GM18508 (cell line): ENCODE results near the gene SEMA5B.

ENCODE experiments used
- ATAC-seq: cut with Tn5 transposase; IDR thresholded peaks from one replicate; pipeline ENCODE4 v1.9.1; 2021; ENCODE audit warnings: moderate number of reproducible peaks; ENCODE audit not compliant: insufficient read depth, unreplicated experiment

SEMA5B gene

DNA sequence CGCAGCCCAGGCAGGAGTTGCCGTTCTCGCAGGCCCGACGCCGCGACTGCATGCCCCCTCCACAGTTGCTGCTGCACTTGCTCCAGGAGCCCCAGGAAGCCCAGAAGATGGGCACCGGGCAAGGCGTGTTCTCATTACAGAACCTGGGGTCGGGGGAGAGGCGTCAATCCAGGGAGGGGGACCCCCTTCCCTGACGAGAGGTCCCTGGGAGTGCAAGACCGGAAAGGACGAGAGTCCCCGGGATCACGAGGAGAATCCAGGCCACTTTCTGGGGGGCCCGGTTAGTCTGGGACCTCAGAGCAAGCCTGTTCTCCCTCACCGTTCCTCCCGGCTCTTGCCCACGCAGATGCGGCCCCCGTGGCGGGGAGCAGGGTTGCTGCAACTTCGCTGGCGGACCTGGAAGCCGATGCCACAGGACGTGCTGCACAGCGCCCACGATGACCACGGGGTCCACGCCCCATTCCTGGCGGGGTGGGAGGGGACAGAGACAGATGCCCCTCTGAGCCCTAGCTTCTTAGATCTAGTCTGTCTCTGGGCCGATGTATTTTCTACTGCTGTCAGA, 113.9 kb downstream of the SEMA5B start:
- ATAC-seq: no peak

DNA sequence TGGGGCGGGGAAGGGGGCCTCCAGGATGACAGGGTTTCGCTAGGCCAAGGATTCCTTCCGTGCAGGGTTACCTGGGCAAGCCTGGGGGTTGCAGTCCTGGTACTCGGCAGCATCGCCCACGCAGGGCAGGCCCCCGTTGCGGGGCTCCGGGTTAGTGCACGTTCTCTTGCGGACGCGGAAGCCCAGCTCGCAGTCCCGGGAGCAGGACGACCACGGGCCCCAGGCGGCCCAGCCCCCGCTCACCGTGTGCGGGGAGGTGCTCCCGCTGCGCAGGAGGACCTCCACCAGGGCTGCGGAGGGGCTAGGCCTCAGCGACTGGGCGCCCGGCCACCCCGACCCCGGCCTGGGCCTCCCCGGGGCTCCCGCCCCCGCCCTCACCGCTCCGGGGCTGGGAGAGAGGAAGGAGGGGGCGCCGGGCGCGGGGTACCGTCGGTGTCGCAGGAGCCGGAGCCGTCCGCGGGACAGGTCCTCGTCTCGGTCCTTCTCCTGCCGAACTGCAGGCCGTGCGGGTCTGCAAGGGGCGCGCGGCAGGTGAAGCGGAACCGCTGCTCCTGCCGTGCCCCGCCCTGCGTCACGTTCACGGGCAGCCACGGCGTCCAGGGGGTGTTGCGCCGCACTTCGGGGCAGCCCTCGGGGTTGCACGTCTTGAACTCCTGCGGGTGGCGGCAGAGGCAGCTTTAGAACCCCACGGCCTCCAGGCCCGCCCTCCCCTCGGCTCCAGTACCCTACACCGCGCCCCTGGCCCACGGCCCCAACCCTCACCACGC, 114.6 kb downstream of the SEMA5B start:
- no peak for ATAC-seq

DNA sequence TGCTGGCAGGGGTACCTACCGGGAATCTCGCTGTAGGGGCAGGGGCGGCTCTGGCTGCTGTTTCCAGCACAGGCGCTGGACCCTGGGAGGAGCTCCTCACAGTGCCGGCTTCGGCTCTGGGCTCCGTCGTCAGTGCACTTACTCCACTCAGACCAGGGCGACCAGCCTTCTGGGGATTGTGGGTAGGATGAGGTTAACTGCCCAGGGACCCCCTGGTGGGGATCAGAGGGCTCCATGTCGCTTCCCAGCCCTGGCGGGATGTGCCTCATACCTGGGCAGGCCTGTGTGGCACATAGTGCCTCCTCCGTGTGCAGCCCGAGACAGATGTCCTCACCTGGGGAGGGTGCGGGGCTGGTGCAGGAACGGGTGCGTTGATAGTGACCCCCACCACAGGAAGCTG, 115.7 kb downstream of the SEMA5B start:
- no peak for ATAC-seq

DNA sequence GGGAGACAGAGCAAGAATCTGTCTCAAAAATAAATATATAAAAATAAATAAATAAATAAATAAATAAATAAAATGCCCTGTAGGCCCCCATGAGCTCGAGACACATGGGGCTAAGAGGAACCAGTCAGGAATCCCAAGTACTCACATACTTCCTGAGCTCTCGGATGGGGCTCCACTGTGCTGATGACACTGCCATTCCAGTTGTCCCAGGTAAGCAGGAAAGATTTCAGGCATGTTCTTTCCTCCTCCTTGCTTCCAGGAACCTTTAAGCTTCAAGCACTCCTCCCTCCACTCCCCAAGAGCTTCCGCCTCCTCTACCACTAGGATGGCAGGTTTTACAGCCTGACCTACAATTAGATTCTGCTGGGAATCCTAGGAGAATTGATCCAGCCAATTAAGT, 119.3 kb downstream of the SEMA5B start:
- no peak for ATAC-seq

DNA sequence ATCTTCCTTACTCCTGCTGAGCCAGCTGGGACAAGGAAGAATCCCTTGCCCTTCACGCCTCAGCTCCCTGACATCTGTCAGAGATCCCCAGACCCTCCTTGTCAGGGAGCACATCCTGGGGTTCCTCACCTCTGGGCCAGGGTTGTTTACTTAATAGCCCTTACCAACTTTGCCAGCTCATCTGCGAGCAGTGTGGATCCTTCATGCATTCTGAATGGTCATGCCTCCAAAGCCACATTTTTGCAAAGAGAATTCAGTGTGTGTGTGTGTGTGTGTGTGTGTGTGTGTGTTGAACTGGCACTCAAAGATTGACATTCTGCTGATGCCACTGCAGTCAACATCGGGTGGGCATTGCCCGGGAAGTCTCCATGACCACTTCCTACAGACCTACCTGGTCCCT, 120.1 kb downstream of the SEMA5B start:
- no peak for ATAC-seq

DNA sequence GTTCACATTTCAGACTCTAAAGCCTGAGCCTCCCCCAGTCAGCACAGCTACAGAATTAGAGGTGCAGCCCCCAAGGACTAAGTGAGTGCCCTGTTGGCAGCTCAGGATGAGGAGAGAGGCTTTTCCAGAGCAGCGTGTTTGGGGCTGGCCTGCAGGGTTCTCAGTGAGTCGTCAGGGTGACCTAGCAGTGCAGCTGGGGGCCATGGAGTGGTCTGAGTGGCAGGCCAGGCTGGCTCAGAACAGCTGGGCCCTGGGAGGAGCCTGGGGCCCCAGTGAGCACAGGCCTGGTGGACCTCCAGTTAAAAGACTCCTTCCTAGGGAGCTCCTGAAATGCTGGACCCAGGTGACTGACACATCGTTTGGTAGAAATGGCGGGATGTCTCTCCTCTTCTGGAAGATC, 124.4 kb downstream of the SEMA5B start:
- no peak for ATAC-seq

DNA sequence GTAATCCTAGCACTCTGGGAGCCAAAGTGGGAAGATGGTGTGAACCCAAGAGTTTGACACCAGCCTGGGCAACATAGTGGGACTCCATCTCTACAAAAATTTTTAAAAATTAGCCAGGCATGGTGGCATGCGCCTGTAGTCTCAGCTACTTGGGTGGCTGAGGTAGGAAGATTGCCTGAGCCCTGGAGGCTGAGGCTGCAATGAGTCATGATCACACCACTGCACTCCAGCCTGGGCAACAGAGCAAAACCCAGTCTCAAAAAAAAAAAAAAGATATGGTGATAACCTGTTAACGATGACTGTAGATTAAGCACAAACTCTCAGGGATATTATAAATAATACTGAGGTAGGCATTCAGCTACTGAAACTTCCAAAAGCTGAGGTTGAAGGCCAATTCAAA, 125.2 kb downstream of the SEMA5B start:
- ATAC-seq: no peak

DNA sequence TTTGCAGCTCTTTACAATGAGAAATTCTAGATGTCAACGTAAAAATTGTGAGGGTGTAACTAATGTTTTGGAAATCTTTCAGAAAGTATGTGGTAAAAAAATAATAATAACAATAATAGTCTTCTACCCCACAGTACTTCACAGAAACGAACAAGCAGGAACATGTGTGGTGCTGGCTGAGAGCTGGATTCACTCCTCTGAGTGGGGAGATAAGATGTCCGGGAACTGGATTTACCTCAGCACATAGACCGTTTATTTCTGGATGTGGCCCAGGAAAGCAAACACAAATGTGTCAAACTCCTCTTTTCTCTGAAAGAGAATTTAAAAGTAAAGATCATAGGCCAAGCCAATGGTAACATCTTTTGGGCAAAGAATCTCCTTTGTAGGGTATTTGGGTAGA, 129.3 kb downstream of the SEMA5B start:
- no peak for ATAC-seq

DNA sequence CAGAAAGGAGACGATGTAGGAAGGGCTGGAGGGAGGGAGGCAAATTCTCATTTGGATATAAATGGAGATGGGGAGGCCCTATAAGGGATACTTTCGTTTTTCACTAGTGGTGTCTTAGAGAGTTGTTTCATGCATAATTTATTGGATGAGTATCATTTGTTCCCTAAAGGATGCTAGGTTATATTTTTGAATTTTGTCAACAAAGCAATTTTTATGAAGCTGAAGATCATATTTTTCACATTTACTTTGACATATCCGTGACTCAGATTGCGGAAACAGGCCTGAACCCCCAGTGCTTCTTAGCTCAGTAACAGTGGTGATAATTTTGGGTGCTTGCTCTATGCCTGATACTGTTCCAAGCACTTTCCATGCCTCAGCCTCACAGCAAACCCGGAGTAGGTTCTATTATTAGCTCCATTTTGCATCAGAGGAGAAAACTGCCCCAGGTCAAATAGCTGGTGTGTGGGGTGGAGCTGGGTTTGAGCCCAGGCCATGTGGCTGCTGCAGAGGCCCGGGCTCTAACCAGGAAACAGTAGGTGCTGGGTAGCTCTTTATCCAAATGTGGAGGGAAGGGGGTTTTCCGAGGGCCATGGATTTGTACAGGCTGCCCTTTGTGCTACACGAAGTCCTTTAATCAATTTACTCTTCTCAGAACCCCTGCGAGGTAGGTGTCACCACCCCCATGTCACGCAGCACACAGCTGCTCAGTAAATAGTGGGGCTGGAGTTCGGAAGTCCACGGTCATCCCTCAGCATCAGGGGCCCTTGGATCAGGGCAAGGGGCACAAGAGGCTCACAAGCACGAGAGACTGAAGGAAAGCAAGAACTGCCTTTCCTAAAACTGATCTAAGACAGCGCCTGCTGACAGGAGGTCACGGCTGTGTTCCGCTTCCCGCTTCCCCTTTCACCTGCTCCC, 133.6 kb downstream of the SEMA5B start:
- ATAC-seq: no peak

DNA sequence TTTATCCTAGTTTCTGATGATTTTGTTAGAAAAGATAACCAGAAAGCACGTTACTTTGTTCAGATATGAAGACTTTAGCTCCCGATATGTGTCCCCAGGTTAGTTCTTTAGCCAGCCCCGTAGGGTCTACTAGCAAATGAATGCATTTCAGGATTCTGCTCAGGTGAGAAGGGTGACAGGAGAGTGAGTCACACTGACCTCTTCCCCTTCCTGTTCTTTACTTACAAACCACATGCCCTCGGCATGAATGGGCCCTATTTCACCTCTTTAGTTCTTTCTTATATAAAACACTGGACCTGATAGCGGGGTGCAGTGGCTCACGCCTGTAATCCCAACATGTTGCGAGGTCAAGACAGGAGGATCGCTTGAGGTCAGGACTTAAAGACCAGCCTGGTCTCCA, 134.3 kb downstream of the SEMA5B start:
- ATAC-seq: no peak

DNA sequence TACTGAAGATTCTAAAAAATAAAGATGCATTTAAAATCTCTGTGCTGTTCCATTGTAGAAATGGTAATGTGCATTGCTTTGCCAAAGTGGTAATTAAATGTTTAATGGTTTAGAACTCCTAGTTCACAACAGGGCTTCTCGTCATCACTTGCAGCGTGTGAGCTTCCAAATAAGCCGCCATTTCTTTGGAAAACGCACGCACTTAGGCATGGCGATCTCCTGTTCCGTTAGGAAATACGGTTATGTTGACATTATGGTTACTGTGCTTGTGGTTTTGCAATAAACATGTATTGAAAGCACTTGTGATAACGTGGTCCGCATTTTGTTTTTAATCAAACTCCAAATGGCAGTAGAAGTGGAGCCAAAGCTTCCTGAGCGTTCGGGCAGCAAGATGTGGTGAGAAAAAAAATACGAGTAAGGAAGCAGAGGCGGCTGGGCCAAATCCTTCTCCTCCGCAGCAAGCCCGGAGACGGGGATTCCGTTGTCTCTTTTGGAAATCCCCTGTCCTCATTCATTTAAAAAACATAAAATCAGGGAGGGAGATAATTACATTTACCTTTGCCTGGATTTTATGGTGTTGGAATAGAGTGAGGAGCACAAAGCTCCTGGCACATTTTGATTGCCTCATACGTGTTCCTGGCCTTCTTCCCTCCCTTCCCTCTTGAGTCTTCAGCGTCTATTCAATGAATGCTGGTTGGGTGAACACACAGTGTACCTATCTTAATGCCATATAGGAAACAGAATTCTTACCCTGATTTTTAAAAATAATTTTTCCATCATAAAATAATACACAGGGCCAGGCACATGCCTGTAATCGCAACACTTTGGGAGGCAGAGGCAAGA, 135.2 kb downstream of the SEMA5B start:
- ATAC-seq: no peak

DNA sequence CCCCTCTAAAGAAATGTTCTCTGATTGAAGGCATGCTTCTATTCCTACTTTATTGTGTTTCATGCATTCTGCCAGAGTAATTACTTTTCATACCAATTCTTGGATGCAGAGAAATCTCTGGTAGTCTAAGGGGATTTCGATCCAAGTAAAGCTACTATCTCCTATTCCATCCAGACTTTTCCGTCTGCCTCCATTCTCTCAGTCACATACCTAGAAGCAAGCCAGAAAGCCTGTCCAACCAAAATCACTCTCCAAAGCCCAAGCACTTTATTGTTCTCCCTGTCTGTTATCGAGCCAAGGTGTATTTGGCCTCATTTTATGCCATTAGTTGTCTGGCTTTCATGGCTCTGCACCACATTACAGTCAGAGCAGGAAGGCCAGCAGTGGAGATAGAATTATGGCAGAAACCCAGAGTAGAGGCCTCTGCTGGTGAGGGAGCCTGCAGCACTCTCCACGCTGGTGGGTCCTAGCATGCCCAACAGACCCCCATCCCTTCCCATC, 136.8 kb downstream of the SEMA5B start:
- no peak for ATAC-seq

DNA sequence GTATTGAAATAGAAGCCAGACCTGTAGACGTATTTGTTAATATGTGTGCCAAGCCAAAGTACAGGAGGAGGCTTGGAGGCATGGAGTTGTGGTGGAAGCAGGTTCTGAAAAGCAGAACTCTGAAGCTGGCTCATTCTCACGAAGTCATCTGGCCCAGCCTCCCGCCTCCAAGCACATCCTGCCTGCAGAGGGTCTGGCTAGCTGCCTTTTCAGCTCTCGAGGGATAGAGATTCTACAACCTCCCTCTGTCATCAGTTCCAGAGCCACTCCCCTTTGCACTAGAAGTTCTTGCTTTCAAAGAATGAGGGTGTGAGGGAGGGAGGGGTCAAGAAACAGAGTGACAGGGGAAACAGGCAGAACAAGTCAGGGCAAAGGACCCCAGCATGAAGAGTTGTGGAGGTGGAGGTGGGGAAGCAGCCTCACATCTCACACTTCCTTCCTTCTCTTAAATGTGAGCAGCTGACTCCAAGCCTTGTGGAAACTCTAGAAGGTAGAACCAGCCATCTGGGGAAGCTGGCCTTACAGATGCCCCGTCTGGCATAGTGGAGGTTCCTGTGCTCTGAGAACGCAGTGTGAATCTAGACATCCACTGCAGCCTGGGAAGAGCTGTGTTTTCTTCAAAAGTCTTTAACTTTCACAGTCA, 137.4 kb downstream of the SEMA5B start:
- ATAC-seq: no peak

DNA sequence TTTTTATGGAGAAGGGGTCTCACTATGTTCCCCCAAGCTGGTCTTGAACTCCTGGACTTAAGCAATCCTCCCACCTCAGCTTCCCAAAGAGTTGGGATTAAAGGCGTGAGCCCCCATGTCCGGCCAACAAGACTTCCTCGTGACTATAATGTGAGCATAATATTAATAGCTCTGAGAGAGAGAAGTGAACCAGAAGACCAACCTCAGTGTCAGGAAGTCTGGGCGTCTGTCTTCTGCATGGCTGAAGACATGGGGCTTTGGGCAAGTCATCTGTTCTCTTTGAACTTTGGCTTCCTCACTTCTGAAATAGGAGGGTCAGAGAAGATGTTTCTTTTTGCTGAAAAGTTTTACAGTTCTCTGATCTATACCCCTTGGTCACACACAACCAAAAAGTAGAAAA, 140.6 kb downstream of the SEMA5B start:
- ATAC-seq: no peak

DNA sequence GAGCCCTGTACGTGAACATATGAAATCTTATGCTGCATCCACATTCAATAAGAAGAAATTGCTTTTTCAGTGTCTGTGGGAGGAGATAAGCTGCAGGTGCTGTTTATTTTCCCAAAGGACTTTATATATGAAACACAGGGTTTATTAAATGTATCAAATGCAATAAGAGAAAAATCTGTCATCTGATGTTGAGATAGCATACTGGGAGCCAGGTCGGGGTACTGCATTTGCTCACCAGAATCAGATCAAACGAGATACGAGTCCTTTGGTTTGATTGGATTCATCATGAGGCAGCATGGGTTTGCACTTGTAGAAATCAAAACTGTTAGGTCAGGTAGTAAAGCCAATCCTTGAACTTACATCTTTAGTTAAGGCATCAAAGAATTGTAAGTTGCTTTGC, 141.3 kb downstream of the SEMA5B start:
- ATAC-seq: no peak

DNA sequence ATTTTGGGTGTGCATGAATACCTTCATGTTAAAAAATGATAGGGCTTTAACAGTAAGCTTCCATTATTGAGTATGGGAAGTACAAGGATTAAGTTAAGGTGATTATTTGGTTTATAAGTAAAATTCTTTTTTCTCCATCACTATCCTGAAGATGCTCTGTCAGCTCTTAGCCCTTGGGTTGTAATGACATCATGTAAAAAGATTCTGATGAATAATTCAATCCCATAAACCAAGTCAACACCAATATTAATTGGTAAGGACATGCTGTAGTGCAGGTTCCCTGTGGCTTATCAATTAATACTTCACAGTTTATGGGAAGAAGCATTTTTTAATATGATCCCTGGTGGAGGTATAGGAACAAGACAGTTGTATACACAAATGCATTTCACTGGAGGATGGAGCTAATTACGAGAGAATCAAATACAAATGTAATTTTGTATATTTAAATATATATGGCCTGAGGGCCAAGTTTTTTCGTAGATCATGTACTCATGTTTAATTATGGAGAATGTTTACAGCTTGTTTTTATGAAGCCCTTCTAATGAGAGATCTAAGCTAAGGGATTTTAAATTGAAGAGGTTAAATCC, 145.1 kb downstream of the SEMA5B start:
- no peak for ATAC-seq

DNA sequence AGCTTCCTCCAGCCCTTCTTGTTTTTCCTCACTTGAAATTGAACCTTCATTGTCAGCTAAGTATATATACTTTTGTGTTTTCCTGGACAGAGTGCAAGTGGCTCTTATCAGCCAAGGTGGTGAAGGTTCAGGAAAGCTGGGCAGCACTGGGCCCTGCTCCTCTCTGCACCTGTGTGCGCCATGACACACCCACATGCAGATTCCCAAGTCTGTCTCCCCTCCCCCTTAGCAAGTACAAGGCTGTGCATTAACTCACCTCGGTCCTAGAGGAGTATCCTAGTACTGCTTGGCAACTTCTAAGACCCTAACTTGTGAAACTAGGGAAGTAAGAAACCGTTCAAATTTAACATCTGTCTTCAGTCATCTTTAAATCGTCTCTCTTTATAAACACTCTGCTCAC, 146.9 kb downstream of the SEMA5B start:
- no peak for ATAC-seq

DNA sequence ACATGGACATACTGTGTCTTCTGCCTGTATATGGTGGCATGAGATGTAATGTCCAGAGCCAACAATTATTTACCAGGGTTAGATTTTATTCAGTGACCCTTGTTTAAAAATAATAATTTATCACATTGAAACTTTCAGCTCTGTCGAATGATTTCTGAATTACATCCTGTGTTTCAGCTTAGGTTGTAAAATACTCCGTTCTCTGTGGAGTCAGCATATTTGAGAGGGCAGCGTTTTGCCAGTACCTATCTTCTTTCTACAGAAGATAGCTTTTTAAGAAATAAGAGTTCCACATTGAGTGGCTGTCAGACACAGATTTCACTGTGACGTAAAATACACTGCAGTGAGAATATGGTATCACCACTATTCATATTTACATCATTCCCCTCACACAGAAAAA, 147.4 kb downstream of the SEMA5B start:
- no peak for ATAC-seq

DNA sequence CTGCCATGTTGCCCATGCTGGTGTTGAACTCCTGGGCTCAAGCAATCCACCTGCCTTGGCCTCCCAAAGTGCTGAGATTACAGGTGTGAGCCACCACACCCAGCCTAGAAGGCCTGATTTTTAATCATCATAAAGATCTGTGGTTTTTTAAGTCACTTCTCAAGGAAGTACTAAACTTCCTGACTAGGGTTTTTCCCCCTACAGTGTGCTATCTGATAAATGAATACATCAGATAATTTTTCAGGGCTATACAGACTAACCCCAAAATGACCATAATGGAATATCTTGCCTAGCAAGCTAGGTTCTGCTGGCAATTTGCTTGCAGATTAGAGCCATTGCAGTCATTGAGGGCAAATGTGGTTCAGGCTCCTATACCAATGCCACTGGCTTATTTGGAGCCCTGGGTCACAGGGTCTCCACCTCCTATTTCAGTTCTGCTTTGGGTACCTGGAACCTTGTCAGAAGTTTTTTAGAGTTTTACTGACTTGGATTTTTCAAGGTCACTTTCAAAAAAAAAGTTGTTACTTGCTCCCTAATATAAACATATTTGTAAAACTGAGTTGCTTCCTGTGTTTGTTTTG, 151.9 kb downstream of the SEMA5B start:
- ATAC-seq: no peak
